Lung (tissue), 13 donors: Measurements from ENCODE around the gene AGRN. TPM values are rescaled to one million over a fixed set of nuclear protein-coding genes. Genes with fewer than 3 reads are reported as not detected.
"Not testable (repeated sequence)": the region's sequence is repeated elsewhere in the genome, so short reads cannot be mapped to it uniquely, and the experiment has no call there.

ENCODE experiments used
- ATAC-seq: fragments of 200-7000 bp; cut with Tn5 transposase; one replicate; pipeline ENCODE4 v1.9.1; 2020; ENCODE audit warnings: moderate number of reproducible peaks; ENCODE audit not compliant: insufficient read depth, low FRiP score
- DNase-seq, 3 donors: peaks; one replicate each; pipeline ENCODE4 v3.0.0-alpha.2; 2013 to 2017
- H3K27ac ChIP-seq, 2 donors: one replicate each; pipeline ENCODE4 v1.5.1; 2013; ENCODE audit warnings: mild to moderate bottlenecking in 2 of 2, moderate library complexity in 2 of 2, control low read depth in 1 of 2, inconsistent platforms in 1 of 2, low read depth in 1 of 2, low read length in 1 of 2
- H3K27me3 ChIP-seq, 3 donors: one replicate each; pipeline ENCODE4 v1.5.1; 2013; ENCODE audit warnings: low read length in 2 of 3; ENCODE audit not compliant: control insufficient read depth in 3 of 3, insufficient read depth in 3 of 3
- H3K36me3 ChIP-seq, 4 donors: one replicate each; pipeline ENCODE4 v1.5.1; 2013; ENCODE audit warnings: low read length in 4 of 4, mild to moderate bottlenecking in 1 of 4, moderate library complexity in 1 of 4; ENCODE audit not compliant: control insufficient read depth in 4 of 4, insufficient read depth in 4 of 4
- H3K4me1 ChIP-seq, 5 donors: one replicate each; pipeline ENCODE4 v1.5.1; 2013; ENCODE audit warnings: low read length in 5 of 5, mild to moderate bottlenecking in 2 of 5, moderate library complexity in 1 of 5; ENCODE audit not compliant: control insufficient read depth in 5 of 5, insufficient read depth in 5 of 5
- H3K4me3 ChIP-seq: one replicate; pipeline ENCODE4 v1.5.1; 2013; ENCODE audit warnings: mild to moderate bottlenecking, control low read depth, moderate library complexity
- H3K9ac ChIP-seq, 2 donors: one replicate each; pipeline ENCODE4 v1.5.1; 2013; ENCODE audit warnings: low read length in 2 of 2, control low read depth in 1 of 2; ENCODE audit not compliant: insufficient read depth in 1 of 2
- H3K9me3 ChIP-seq, 4 donors: one replicate each; pipeline ENCODE4 v1.5.1; 2013; ENCODE audit warnings: low read length in 3 of 4, mild to moderate bottlenecking in 1 of 4, moderate library complexity in 1 of 4; ENCODE audit not compliant: control insufficient read depth in 4 of 4, insufficient read depth in 3 of 4
- CTCF ChIP-seq: IDR thresholded peaks from 2 replicates; pipeline ENCODE4 v1.5.1; 2012; ENCODE audit warnings: mild to moderate bottlenecking; ENCODE audit errors: control extremely low read depth, extremely low read depth
- WGBS, 2 donors: extraction: QIAGEN DNeasy Blood & Tissue Kit; methylation state at CpG; one replicate each; pipeline ENCODE4 v1.1.7; 2013; 5-methylcytosine and 5-hydroxymethylcytosine counted together
- polyA plus RNA-seq, 2 donors: library from polyadenylated mRNA; stranded (reverse); fragments of 200-250 nt; gene quantifications; one replicate each; pipeline ENCODE4 v1.2.1, GENCODE V29; 2013
- small RNA-seq: library from RNA; depleted of rRNA; stranded (forward); fragments of <200 nt; gene quantifications from one replicate; pipeline ENCODE3, GENCODE V24; 2014; ENCODE audit warnings: low replicate concordance
- total RNA-seq, 2 donors: library from RNA; depleted of rRNA in 1 of 2; stranded (reverse); fragments of >200 nt in 1 of 2; gene quantifications; one replicate each; pipeline ENCODE4 v1.2.1, GENCODE V29; 2014 to 2021
- donor health status: control.
- donor health status: control.
- donor health status: Bipolar disorder and iron deficiency.
- donor health status: healthy.
- donor health status: DM: yes; HTN: yes; CAD: no.

AGRN gene
- total and polyA plus RNA-seq, 4 donors = 30.7 to 124 (median 85.2) TPM

- no peaks in the 10 kb centered on the region for H3K27me3 ChIP-seq
- no peak overlapping the region for H3K4me3 ChIP-seq
- TF ChIP-seq CTCF = no peak
- no peaks in the 10 kb centered on the region for H3K4me1 ChIP-seq
- no peak overlapping the region for H3K9ac ChIP-seq
- DNase-seq = no peak
- peaks cover 0 to 4% (median under 1%) of the 10 kb centered on the region in 4 donors for H3K9me3 ChIP-seq
- 95 to 96% methylated on average over 7 of the region's 7 CpGs for WGBS, 2 donors
- no peak overlapping the region for H3K27ac ChIP-seq
- no peak for ATAC-seq
- peaks cover 0 to 3% (median 0%) of the 10 kb centered on the region in 4 donors for H3K36me3 ChIP-seq
Measured at GRCh38 chr1:1101503-1101902, 81.6 kb downstream of the AGRN start.

GRCh38 chr1:1104152-1104551 lies 84.2 kb downstream of the AGRN start:
- not testable (repeated sequence) for H3K9me3 ChIP-seq, H3K27me3 ChIP-seq, H3K36me3 ChIP-seq, DNase-seq, H3K4me1 ChIP-seq, ATAC-seq, H3K27ac ChIP-seq, H3K9ac ChIP-seq, H3K4me3 ChIP-seq
- WGBS, 2 donors = 73 to 78% methylated on average over 6 of the region's 6 CpGs

Small RNA genes within 50 kb of the gene (small RNA-seq; reads per million reads assigned to genes)
- gene AL645608.3 = not detected

Other genes starting within 250 kb of the AGRN start
- 10 to 100 TPM in 1 of 2 donors, 1 to 10 TPM in 1; 7.8 to 26.3 TPM for gene SAMD11, start 96.2 kb upstream of the AGRN start, total RNA-seq
- 1 to 10 TPM; 3.7 to 3.8 TPM for gene SAMD11, start 96.2 kb upstream of the AGRN start, polyA plus RNA-seq
- gene NOC2L, start 60.9 kb upstream of the AGRN start, total RNA-seq = 10 to 100 TPM; 39.0 to 74.2 TPM
- gene NOC2L, start 60.9 kb upstream of the AGRN start, polyA plus RNA-seq = 10 to 100 TPM; 61.2 to 86.6 TPM
- 10 to 100 TPM in 1 of 2 donors, 1 to 10 TPM in 1; 10.0 to 15.1 TPM for gene KLHL17, start 59.5 kb upstream of the AGRN start, total RNA-seq
- 10 to 100 TPM; 10.9 to 15.2 TPM for gene KLHL17, start 59.5 kb upstream of the AGRN start, polyA plus RNA-seq
- gene PLEKHN1, start 53.6 kb upstream of the AGRN start, total RNA-seq = 1 to 10 TPM; 2.0 to 5.1 TPM
- gene PLEKHN1, start 53.6 kb upstream of the AGRN start, polyA plus RNA-seq = 1 to 10 TPM; 2.0 to 2.8 TPM
- under 1 TPM in 1 of 2 donors, not detected in 1; 0.15 TPM for gene PERM1, start 38.0 kb upstream of the AGRN start, total RNA-seq
- gene PERM1, start 38.0 kb upstream of the AGRN start, polyA plus RNA-seq = under 1 TPM; 0.06 to 0.45 TPM
- gene HES4, start 20.0 kb upstream of the AGRN start, total RNA-seq = 10 to 100 TPM; 13.5 to 47.9 TPM
- gene HES4, start 20.0 kb upstream of the AGRN start, polyA plus RNA-seq = 10 to 100 TPM; 16.6 to 37.7 TPM
- gene ISG15, start 6.6 kb upstream of the AGRN start, total RNA-seq = 10 to 100 TPM; 12.7 to 53.6 TPM
- 100 to 1,000 TPM; 208 to 234 TPM for gene ISG15, start 6.6 kb upstream of the AGRN start, polyA plus RNA-seq
- gene RNF223, start 54.2 kb downstream of the AGRN start, total RNA-seq = 1 to 10 TPM in 1 of 2 donors, under 1 TPM in 1; 0.54 to 2.4 TPM
- 1 to 10 TPM in 1 of 2 donors, under 1 TPM in 1; 0.57 to 2.3 TPM for gene RNF223, start 54.2 kb downstream of the AGRN start, polyA plus RNA-seq
- 10 to 100 TPM in 1 of 2 donors, 1 to 10 TPM in 1; 9.9 to 19.2 TPM for gene C1orf159, start 96.0 kb downstream of the AGRN start, total RNA-seq
- 10 to 100 TPM in 1 of 2 donors, 1 to 10 TPM in 1; 9.5 to 16.7 TPM for gene C1orf159, start 96.0 kb downstream of the AGRN start, polyA plus RNA-seq
- 10 to 100 TPM in 1 of 2 donors, 1 to 10 TPM in 1; 4.8 to 19.7 TPM for gene TTLL10, start 153.8 kb downstream of the AGRN start, total RNA-seq
- gene TTLL10, start 153.8 kb downstream of the AGRN start, polyA plus RNA-seq = 1 to 10 TPM; 3.7 to 4.3 TPM
- 1 to 10 TPM; 2.7 to 4.0 TPM for gene TNFRSF18, start 186.5 kb downstream of the AGRN start, total RNA-seq
- gene TNFRSF18, start 186.5 kb downstream of the AGRN start, polyA plus RNA-seq = 1 to 10 TPM; 1.8 to 2.1 TPM
- gene TNFRSF4, start 194.0 kb downstream of the AGRN start, total RNA-seq = 1 to 10 TPM; 3.6 to 5.3 TPM
- 10 to 100 TPM in 1 of 2 donors, 1 to 10 TPM in 1; 8.5 to 11.3 TPM for gene TNFRSF4, start 194.0 kb downstream of the AGRN start, polyA plus RNA-seq
- gene SDF4, start 211.9 kb downstream of the AGRN start, total RNA-seq = 100 to 1,000 TPM in 1 of 2 donors, 10 to 100 TPM in 1; 65.7 to 189 TPM
- gene SDF4, start 211.9 kb downstream of the AGRN start, polyA plus RNA-seq = 100 to 1,000 TPM; 108 to 178 TPM
- 10 to 100 TPM in 1 of 2 donors, 1 to 10 TPM in 1; 7.0 to 28.3 TPM for gene B3GALT6, start 212.1 kb downstream of the AGRN start, total RNA-seq
- 10 to 100 TPM; 12.7 to 18.9 TPM for gene B3GALT6, start 212.1 kb downstream of the AGRN start, polyA plus RNA-seq
- 1 to 10 TPM; 1.5 to 2.5 TPM for gene C1QTNF12, start 226.6 kb downstream of the AGRN start, total RNA-seq
- gene C1QTNF12, start 226.6 kb downstream of the AGRN start, polyA plus RNA-seq = 1 to 10 TPM; 1.2 to 3.0 TPM